Measurements from ENCODE around the gene DHODH. TPM values are rescaled to one million over a fixed set of nuclear protein-coding genes. Genes with fewer than 3 reads are reported as not detected.

The DHODH gene
- 1 to 10 TPM; 3.7 to 7.3 (median 4.7) TPM for total RNA-seq

DNA sequence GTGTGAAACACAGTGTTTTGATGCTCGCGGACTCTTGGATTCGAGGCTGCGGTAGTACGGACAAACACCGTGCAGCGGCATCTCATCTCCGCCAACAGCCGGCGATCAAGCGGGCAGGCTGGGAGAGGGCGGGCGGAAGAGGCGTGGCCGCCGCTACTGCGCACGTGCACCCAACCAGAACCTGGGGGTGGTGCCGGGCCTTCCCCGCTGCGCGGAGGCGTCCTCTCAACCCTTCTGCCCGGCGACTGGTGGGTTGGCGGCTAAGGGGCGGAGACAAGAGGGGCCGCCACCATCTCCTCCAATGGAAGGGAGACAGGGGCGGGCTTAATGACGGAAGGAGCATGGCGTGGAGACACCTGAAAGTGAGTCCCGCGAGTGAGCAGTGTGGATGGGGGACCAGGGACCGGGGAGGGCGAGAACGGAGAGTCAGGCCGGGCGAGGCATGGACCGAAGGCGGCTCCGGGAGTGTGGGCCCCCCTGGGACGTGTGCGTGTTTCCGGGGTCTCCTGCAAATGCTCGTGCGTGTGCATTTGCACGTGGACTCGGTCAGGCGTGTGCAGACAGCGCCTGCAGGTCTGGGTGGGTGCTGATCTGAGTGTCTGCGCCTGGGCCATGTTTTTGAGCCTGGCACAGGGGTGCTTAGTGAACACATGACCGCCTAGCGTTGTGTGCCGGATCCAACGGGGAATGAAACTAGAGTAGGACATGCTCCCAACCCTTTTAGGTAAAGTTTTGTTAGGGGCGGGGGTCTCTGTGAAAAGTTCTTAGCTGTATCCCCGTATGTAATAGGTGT lies at the start of gene DHODH:
DHODH (plus strand) TSS at position 321 of the 793 bp plus-strand sequence; CDS start at position 342, 21 bp downstream.
- DNase-seq (ENCODE audit: low spot score in 2 of 2), result peak; percentile 97 to 99
- WGBS, 2 donors, result 1% methylated on average over 45 to 56 of the region's 57 CpGs
- intact Hi-C loops (cut with DNase I; ENCODE audit: low total_unique reads), result no loop called here
- peak within 1 kb of the TSS; percentile 83 for H3K4me3 ChIP-seq (ENCODE audit: low read depth, poor library complexity, severe bottlenecking)
- TF ChIP-seq, protein P1, sequence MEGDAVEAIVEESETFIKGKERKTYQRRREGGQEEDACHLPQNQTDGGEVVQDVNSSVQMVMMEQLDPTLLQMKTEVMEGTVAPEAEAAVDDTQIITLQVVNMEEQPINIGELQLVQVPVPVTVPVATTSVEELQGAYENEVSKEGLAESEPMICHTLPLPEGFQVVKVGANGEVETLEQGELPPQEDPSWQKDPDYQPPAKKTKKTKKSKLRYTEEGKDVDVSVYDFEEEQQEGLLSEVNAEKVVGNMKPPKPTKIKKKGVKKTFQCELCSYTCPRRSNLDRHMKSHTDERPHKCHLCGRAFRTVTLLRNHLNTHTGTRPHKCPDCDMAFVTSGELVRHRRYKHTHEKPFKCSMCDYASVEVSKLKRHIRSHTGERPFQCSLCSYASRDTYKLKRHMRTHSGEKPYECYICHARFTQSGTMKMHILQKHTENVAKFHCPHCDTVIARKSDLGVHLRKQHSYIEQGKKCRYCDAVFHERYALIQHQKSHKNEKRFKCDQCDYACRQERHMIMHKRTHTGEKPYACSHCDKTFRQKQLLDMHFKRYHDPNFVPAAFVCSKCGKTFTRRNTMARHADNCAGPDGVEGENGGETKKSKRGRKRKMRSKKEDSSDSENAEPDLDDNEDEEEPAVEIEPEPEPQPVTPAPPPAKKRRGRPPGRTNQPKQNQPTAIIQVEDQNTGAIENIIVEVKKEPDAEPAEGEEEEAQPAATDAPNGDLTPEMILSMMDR (IDR thresholded peaks at IDR 0.05), result no peak
- TF ChIP-seq POLR2A (IDR thresholded peaks at IDR 0.05), result no peak

DNA sequence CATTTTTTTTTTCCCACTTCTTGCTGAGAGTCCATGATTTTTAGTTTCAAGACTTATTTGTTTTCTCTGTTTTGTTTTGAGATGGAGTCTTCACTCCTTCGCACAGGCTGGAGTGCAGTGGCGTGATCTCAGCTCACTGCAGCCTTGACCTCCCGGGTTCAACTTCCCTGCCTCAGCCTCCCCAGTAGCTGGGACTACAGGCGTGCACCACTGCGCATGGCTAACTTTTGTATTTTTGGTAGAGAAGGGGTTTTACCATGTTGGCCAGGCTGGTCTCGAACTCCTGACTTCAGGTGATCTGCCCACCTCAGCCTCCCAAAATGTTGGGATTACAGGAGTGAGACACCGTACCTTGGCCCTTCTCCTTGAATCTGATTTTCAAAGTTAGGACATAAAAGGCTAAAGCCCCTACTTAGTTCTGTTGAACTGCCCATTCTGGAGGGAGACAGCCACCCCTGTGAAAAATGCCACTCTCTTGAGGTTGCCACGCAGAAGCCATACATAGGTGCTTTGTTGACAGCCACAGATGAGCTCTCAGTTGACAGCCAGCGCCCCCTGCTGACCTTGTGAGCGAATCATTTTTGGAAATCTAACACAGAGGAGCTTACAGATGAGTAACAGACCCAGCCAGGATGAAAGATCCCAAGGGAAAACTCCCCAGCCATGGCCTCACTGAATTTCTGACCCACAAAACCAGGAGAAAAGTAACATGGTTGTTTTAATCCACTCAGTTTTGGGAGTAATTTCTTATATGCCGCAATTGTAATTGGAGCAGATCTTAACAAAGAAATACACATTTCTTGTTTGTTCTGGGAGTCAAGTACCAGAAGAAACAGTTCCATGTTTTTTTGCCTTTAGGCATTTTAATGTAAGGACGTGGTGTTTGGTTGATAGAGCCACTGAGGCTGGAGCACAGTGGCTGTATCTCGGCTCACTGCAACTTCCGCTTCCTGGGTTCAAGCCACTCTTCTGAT lies 47.2 kb upstream of the DHODH start:
- H3K4me3 ChIP-seq (ENCODE audit: low read depth, poor library complexity, severe bottlenecking), result no peak overlapping the region
- intact Hi-C loops (cut with DNase I; ENCODE audit: low total_unique reads), result no loop called here
- TF ChIP-seq, protein P1 (IDR thresholded peaks at IDR 0.05), result peak in 1 of 3 donors; percentile 68
- TF ChIP-seq POLR2A (IDR thresholded peaks at IDR 0.05), result no peak
- WGBS, 2 donors, result 55 to 57% methylated on average over 14 of the region's 14 CpGs
- peak; percentile 78 to 96 for DNase-seq (ENCODE audit: low spot score in 2 of 2)

DNA sequence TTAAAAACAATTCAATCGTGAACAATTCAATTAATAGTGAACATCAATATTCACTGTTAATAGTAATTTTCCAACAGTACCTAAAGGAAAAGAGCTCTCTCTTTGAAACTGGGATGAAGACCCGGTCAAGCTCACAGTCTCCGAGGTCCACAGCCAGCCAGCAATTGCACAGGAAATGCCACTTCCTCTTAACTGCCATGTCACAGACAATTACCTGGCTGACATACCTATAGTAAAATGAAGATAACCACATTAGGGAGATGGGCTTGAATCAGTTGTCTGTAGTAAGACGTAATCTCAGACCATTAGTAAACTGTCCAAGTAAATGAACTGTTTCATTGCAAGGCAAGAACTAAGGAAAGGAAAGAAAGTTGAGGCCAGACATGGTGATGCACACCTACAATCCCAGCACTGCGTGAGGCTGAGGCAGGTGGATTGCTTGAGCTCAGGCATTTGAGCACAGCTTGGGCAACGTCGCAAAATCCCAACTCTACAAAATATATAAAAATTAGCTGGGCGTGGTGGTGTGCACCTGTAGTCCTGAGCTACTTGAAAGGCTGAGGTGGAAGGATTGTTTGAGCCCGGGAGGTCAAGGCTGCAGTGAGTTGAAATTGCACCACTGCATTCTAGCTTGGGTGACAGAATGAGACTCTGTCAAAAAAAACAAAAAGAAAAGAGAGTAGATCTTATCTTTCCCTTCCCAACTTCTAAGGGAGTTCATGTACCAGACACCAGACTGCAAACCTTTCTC lies 45.2 kb upstream of the DHODH start:
- no peak for TF ChIP-seq POLR2A (IDR thresholded peaks at IDR 0.05)
- TF ChIP-seq, protein P1 (IDR thresholded peaks at IDR 0.05), result no peak
- DNase-seq (ENCODE audit: low spot score in 2 of 2), result peak in 1 of 2 donors; percentile 29
- 68 to 78% methylated on average over 9 of the region's 9 CpGs for WGBS, 2 donors
- intact Hi-C loops (cut with DNase I; ENCODE audit: low total_unique reads), result no loop called here
- H3K4me3 ChIP-seq (ENCODE audit: low read depth, poor library complexity, severe bottlenecking), result no peak overlapping the region

DNA sequence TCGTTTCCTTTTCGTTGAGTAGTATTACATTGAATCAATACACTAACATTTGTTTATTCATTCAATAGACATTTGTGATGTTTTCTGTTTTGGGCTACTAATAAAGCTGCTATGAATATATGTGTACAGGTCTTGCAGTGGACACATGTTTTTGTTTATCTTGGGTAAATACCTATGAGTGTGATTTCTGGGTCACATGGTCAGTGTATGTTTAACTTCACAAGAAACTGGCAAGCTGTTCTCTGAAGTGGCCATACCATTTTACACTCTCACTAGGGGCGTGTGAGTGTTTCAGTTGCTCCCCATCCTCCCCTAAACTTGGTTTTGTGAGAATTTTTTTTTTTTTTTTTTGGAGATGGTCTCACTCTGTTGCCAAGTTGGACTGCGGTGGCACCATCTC lies 43.3 kb upstream of the DHODH start:
- no peak overlapping the region for H3K4me3 ChIP-seq (ENCODE audit: low read depth, poor library complexity, severe bottlenecking)
- TF ChIP-seq POLR2A (IDR thresholded peaks at IDR 0.05), result no peak
- TF ChIP-seq, protein P1 (IDR thresholded peaks at IDR 0.05), result no peak
- DNase-seq (ENCODE audit: low spot score in 2 of 2), result no peak
- intact Hi-C loops (cut with DNase I; ENCODE audit: low total_unique reads), result no loop called here
- 90 to 95% methylated on average over 4 of the region's 4 CpGs for WGBS, 2 donors

DNA sequence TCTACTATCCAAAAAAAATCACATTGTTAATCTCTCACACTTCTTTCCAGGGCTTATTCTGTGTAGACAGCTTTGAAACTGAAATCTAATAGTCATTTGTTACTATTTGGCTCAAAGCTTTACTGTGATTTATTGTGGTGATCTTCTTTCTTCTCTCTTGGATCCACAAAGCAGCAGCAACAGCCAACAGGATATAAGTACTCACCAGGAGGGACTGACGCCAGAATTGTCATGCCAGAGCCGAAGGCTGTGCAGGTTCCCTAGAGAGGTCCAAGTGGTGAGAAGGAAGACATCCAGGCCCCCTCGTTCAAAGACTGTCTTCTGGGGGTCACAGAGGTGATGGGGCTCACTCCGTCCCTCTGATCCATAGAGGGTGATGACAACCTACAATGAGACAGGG lies 41.6 kb upstream of the DHODH start:
- WGBS, 2 donors, result 37 to 46% methylated on average over 4 of the region's 4 CpGs
- no peak overlapping the region for H3K4me3 ChIP-seq (ENCODE audit: low read depth, poor library complexity, severe bottlenecking)
- TF ChIP-seq, protein P1 (IDR thresholded peaks at IDR 0.05), result no peak
- TF ChIP-seq POLR2A (IDR thresholded peaks at IDR 0.05), result no peak
- DNase-seq (ENCODE audit: low spot score in 2 of 2), result no peak
- intact Hi-C loops (cut with DNase I; ENCODE audit: low total_unique reads), result no loop called here

All from lower leg skin (tissue), 4 donors.